A549 (cell line): Measurements from ENCODE around the gene PRR23E.

Experiments used
- CEBPB ChIP-seq, 2 experiments: fragments of >200 bp in 1 of 2; sonication (Bioruptor Twin) in 1 of 2; formaldehyde crosslinking in 1 of 2; IDR thresholded peaks; 2 replicates each; pipeline ENCODE4 v1.6.1; 2012 to 2016
- CHD4 ChIP-seq: fragments of 200-600 bp; sonication (generic); IDR thresholded peaks from 2 replicates; pipeline ENCODE4 v1.6.1; 2016; ENCODE audit warnings: antibody characterized with exemption, mild to moderate bottlenecking, borderline replicate concordance
- CTCF ChIP-seq: fragments of >200 bp; sonication (Bioruptor Twin); formaldehyde crosslinking; IDR thresholded peaks from 3 replicates; pipeline ENCODE4 v1.5.1; 2016
- EP300 ChIP-seq, 2 experiments: fragments of >200 bp; sonication (Bioruptor Twin); formaldehyde crosslinking; IDR thresholded peaks; 2 replicates in 1 of 2; 3 replicates in 1 of 2; pipeline ENCODE4 v1.6.1; 2016 to 2017
- MAX ChIP-seq: IDR thresholded peaks from 2 replicates; pipeline ENCODE4 v1.6.1; 2012
- POLR2A ChIP-seq: IDR thresholded peaks from 2 replicates; pipeline ENCODE4 v1.6.1; 2012; ENCODE audit warnings: mild to moderate bottlenecking, low read length
- RFX5 ChIP-seq: fragments of 450-650 bp; IDR thresholded peaks from 2 replicates; pipeline ENCODE4 v1.7.1; 2014; ENCODE audit warnings: antibody characterized with exemption, mild to moderate bottlenecking, moderate library complexity
- ZC3H11A ChIP-seq: fragments of 450-650 bp; IDR thresholded peaks from 2 replicates; pipeline ENCODE4 v1.6.1; 2014; ENCODE audit warnings: antibody characterized with exemption, mild to moderate bottlenecking

GRCh38 chr3:127234778-127235177 lies 41.8 kb downstream of the PRR23E start:
- TF ChIP-seq CTCF (no peak), CHD4 (no peak), ZC3H11A (no peak), EP300 (IDR thresholded peaks at IDR 0.05) (no peak), POLR2A (no peak), RFX5 (no peak), CEBPB (IDR thresholded peaks at IDR 0.05) (no peak), MAX (no peak)
